Activated CD8-positive, alpha-beta memory T cell treated with anti-CD3 and anti-CD28 coated beads for 48 hours (primary cell): ENCODE data around the gene HID1.

Experiments
- DNase-seq, 3 experiments: peaks; one replicate each; pipeline ENCODE4 v3.0.0-alpha.2; 2020; ENCODE audit warnings: low read depth in 2 of 3, low spot score in 2 of 3

The HID1 gene

DNA sequence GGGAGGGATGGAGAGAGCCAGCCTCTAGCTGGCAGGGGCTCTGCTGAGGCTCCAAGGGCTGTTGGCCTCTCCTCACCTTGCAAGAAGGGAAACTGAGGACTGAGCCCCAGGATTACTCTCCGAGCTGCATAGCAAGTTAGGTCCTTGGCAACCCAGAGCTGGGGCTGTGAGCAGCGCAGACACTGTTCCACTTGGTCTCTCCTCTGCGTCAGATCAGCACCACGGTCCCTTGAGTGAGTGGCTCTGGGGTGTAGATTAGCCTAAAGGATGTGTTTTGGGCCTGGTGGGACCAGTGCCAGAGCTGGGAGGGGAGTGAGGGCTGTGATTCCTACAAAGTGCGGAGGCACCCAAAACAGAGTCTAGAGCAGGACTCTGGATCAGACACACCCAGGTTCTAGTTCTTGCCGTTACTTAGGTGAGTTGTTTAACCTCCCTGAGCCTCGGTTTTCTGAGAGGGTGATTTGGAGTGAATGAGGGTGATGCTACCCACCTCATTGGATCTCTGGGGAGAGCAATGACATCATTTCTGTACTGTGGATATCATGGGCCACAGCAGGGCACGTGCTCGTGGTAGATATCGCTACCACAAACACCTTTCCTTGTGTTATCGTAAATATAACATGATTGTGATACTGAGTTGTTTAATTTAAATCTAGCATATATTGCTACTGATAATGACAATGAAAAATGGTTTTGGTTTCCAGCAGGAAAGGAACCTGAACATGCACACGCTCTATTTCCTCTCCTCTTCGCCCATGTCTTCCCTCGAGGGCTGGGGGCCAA lies 71.0 kb downstream of the HID1 start:
- no peak for DNase-seq
